A549 (cell line): ENCODE data around the gene ATP8A1. TPM values are rescaled to one million over a fixed set of nuclear protein-coding genes. Genes with fewer than 3 reads are reported as not detected.

Experiments used
- ATAC-seq, 2 experiments: fragments of 200-7000 bp in 1 of 2; fragments of >200 bp in 1 of 2; cut with Nextera tagmentation in 1 of 2; cut with Tn5 transposase in 1 of 2; 3 replicates each; pipeline versions ENCODE4 v1.8.0 to v1.9.1; 2018 to 2020; ENCODE audit warnings: mild to moderate bottlenecking in 1 of 2, moderate library complexity in 1 of 2
- CTCF ChIA-PET: fragments of 300-600 bp; sonication (Branson Sonifier 250); formaldehyde crosslinking; extraction: SDS; loops from one replicate; lab custom pipeline; 2021; ENCODE audit warnings: antibody characterized with exemption, inconsistent platforms; lab: Yijun Ruan, JAX
- POLR2A ChIA-PET: fragments of 350-600 bp; formaldehyde crosslinking; extraction: SDS; loops from one replicate; lab custom pipeline; 2021; ENCODE audit warnings: antibody characterized with exemption, inconsistent platforms; lab: Yijun Ruan, JAX
- DNase-seq, 2 experiments: peaks; one replicate each; pipeline versions ENCODE4 v3.0.0 to v3.0.0-alpha.2; 2011 to 2016; ENCODE audit warnings: low read depth in 1 of 2, low spot score in 1 of 2
- FAIRE-seq: peaks from 2 replicates; lab custom pipeline; 2011; peaks lifted over from hg19 to GRCh38; lab: Jason Lieb, UNC
- H3K27ac ChIP-seq, 2 experiments: fragments of >200 bp; sonication (Bioruptor Twin); formaldehyde crosslinking; 3 replicates each; pipeline ENCODE4 v1.5.1; 2016 to 2017
- H3K4me1 ChIP-seq: fragments of >200 bp; sonication (Bioruptor Twin); formaldehyde crosslinking; 3 replicates; pipeline ENCODE4 v1.6.1; 2016
- H3K4me2 ChIP-seq: fragments of >200 bp; sonication (Bioruptor Twin); formaldehyde crosslinking; 3 replicates; pipeline ENCODE4 v1.6.1; 2016
- H3K4me3 ChIP-seq: fragments of >200 bp; sonication (Bioruptor Twin); formaldehyde crosslinking; 3 replicates; pipeline ENCODE4 v1.5.1; 2016
- H3K9me3 ChIP-seq: fragments of >200 bp; sonication (Bioruptor Twin); formaldehyde crosslinking; 3 replicates; pipeline ENCODE4 v1.6.1; 2016
- CBX2 ChIP-seq: fragments of 200-600 bp; sonication (generic); IDR thresholded peaks from 2 replicates; pipeline ENCODE4 v1.6.1; 2016; ENCODE audit warnings: low read depth, mild to moderate bottlenecking, borderline replicate concordance
- CEBPB ChIP-seq, 2 experiments: fragments of >200 bp in 1 of 2; sonication (Bioruptor Twin) in 1 of 2; formaldehyde crosslinking in 1 of 2; IDR thresholded peaks; 2 replicates each; pipeline ENCODE4 v1.6.1; 2012 to 2016
- CHD4 ChIP-seq: fragments of 200-600 bp; sonication (generic); IDR thresholded peaks from 2 replicates; pipeline ENCODE4 v1.6.1; 2016; ENCODE audit warnings: antibody characterized with exemption, mild to moderate bottlenecking, borderline replicate concordance
- CTCF ChIP-seq: fragments of >200 bp; sonication (Bioruptor Twin); formaldehyde crosslinking; IDR thresholded peaks from 3 replicates; pipeline ENCODE4 v1.5.1; 2016
- E2F6 ChIP-seq: IDR thresholded peaks from 2 replicates; pipeline ENCODE4 v1.6.1; 2012; ENCODE audit warnings: low read depth, borderline replicate concordance
- EP300 ChIP-seq, 2 experiments: fragments of >200 bp; sonication (Bioruptor Twin); formaldehyde crosslinking; IDR thresholded peaks; 2 replicates in 1 of 2; 3 replicates in 1 of 2; pipeline ENCODE4 v1.6.1; 2016 to 2017
- FOSB ChIP-seq: fragments of 250-450 bp; sonication (Bioruptor Pico); IDR thresholded peaks from 2 replicates; pipeline ENCODE4 v1.5.0; 2020; ENCODE audit warnings: mild to moderate bottlenecking, moderate library complexity
- FOSL2 ChIP-seq, 2 experiments: fragments of 450-650 bp in 1 of 2; fragments of >200 bp in 1 of 2; sonication (Bioruptor Twin) in 1 of 2; formaldehyde crosslinking; IDR thresholded peaks; 2 replicates each; pipeline versions ENCODE4 v1.5.0 to v1.6.1; 2016 to 2020; ENCODE audit warnings: mild to moderate bottlenecking in 1 of 2, moderate library complexity in 1 of 2
- HDAC2 ChIP-seq: fragments of 200-600 bp; sonication (generic); IDR thresholded peaks from 2 replicates; pipeline ENCODE4 v1.6.1; 2016
- HEYL ChIP-seq: fragments of 250-450 bp; sonication (Bioruptor Pico); IDR thresholded peaks from 2 replicates; pipeline ENCODE4 v1.8.0; 2021; ENCODE audit warnings: mild to moderate bottlenecking, moderate library complexity
- HOXB13 ChIP-seq: fragments of 250-450 bp; sonication (Bioruptor Pico); IDR thresholded peaks from 2 replicates; pipeline ENCODE4 v1.5.0; 2020; ENCODE audit warnings: low read depth, mild to moderate bottlenecking, moderate library complexity
- HOXB5 ChIP-seq: fragments of 250-450 bp; sonication (Bioruptor Pico); IDR thresholded peaks from 2 replicates; pipeline ENCODE4 v1.5.0; 2020; ENCODE audit warnings: mild to moderate bottlenecking, moderate library complexity
- JUNB ChIP-seq: fragments of >200 bp; sonication (Bioruptor Twin); formaldehyde crosslinking; IDR thresholded peaks from 2 replicates; pipeline ENCODE4 v1.6.1; 2016
- KDM1A ChIP-seq: fragments of 200-600 bp; sonication (generic); IDR thresholded peaks from 2 replicates; pipeline ENCODE4 v1.6.1; 2016; ENCODE audit warnings: low read depth, mild to moderate bottlenecking
- MYC ChIP-seq: IDR thresholded peaks from 2 replicates; pipeline ENCODE4 v1.6.1; 2012; ENCODE audit warnings: mild to moderate bottlenecking, inconsistent platforms, low read length, improper control_type of control experiment, borderline replicate concordance
- NFE2L2 ChIP-seq: fragments of 150-350 bp; conservative IDR thresholded peaks from 2 replicates; pipeline ENCODE4 v1.6.1; 2014; ENCODE audit warnings: low read length
- NPAS2 ChIP-seq: fragments of 250-450 bp; sonication (Bioruptor Pico); IDR thresholded peaks from 2 replicates; pipeline ENCODE4 v1.8.0; 2022; ENCODE audit warnings: mild to moderate bottlenecking, moderate library complexity, borderline replicate concordance
- RAD21 ChIP-seq, 2 experiments: fragments of >200 bp in 1 of 2; sonication (Bioruptor Twin) in 1 of 2; formaldehyde crosslinking in 1 of 2; IDR thresholded peaks in 1 of 2; conservative IDR thresholded peaks in 1 of 2; 2 replicates in 1 of 2; 3 replicates in 1 of 2; pipeline ENCODE4 v1.6.1; 2012 to 2018; ENCODE audit warnings: inconsistent platforms in 1 of 2
- RCOR1 ChIP-seq: fragments of 150-350 bp; IDR thresholded peaks from 2 replicates; pipeline ENCODE4 v1.6.1; 2014; ENCODE audit warnings: antibody characterized with exemption, low read length, low read depth
- RNF2 ChIP-seq: fragments of 200-600 bp; sonication (generic); IDR thresholded peaks from 2 replicates; pipeline ENCODE4 v1.6.1; 2016; ENCODE audit warnings: low read depth, mild to moderate bottlenecking, antibody characterized with exemption, moderate library complexity, borderline replicate concordance
- SREBF2 ChIP-seq: fragments of 450-650 bp; IDR thresholded peaks from 2 replicates; pipeline ENCODE4 v1.6.1; 2014; ENCODE audit warnings: mild to moderate bottlenecking, moderate library complexity
- TP53 ChIP-seq: fragments of 250-450 bp; sonication (Bioruptor Pico); IDR thresholded peaks from 2 replicates; pipeline ENCODE4 v1.5.0; 2021; ENCODE audit warnings: mild to moderate bottlenecking, moderate library complexity
- USF2 ChIP-seq: fragments of 450-650 bp; IDR thresholded peaks from 2 replicates; pipeline ENCODE4 v1.6.1; 2014; ENCODE audit warnings: antibody characterized with exemption
- ZNF302 ChIP-seq: fragments of 250-450 bp; sonication (Bioruptor Pico); IDR thresholded peaks from 2 replicates; pipeline ENCODE4 v1.9.0; 2021; ENCODE audit warnings: inconsistent platforms, mild to moderate bottlenecking, moderate library complexity
- WGBS: methylation state at CpG from one replicate; pipeline ENCODE4 v1.1.6; 2017; ENCODE audit errors: missing lambda C conversion rate; 5-methylcytosine and 5-hydroxymethylcytosine counted together
- polyA plus RNA-seq, 4 experiments: library from polyadenylated mRNA; depleted of rRNA in 3 of 4; stranded (reverse); fragments of >200 nt; fragmentation: RNase III in 1 of 4; extraction: RNeasy Plus Mini Kit Qiagen cat#74134 plus additional on column Dnase treatment in 1 of 4; gene quantifications; 2 replicates in 3 of 4; 3 replicates in 1 of 4; pipeline ENCODE4 v1.2.3, GENCODE V29; 2011 to 2017

The ATP8A1 gene
- polyA plus RNA-seq, 2 of the 4 experiments (the other 2 are of a cell fraction) = 0.06 to 0.25 TPM

GRCh38 chr4:42362591-42362990 is 294.3 kb downstream of the ATP8A1 start:
- TF ChIP-seq CHD4 (no peak), HDAC2 (no peak), FOSB (no peak), RNF2 (no peak), RAD21 (conservative IDR thresholded peaks at IDR 0.05 in 1 of 2, IDR thresholded peaks at IDR 0.05 in 1 of 2) (no peak), NPAS2 (CRISPR knock-in tag) (no peak), TP53 (no peak), RCOR1 (no peak), FOSL2 (IDR thresholded peaks at IDR 0.05) (no peak), FOSL2 (CRISPR knock-in tag; IDR thresholded peaks at IDR 0.05) (no peak), CTCF (no peak), HEYL (CRISPR knock-in tag) (no peak), E2F6 (no peak), CBX2 (no peak), ZNF302 (CRISPR knock-in tag) (no peak), HOXB13 (no peak), MYC (no peak), SREBF2 (no peak), USF2 (no peak)
- no peak overlapping the region for H3K4me2 ChIP-seq
- no peak for ATAC-seq
- no peak for FAIRE-seq
- no peak overlapping the region for H3K4me3 ChIP-seq
- ChIA-PET POLR2A (no interaction called here), CTCF (interaction anchor here (0.6 kb wide), 1 partner anchor 21 kb away, joined by 3 read pairs; no protein-coding TSS in a partner anchor)
- no peaks in the 10 kb centered on the region for H3K4me1 ChIP-seq
- H3K27ac ChIP-seq = no peak overlapping the region
- WGBS = 27% methylated on average over 3 of the region's 3 CpGs
- no peaks in the 10 kb centered on the region for H3K9me3 ChIP-seq
- DNase-seq = no peak

GRCh38 chr4:42361456-42361855 is 295.4 kb downstream of the ATP8A1 start:
- Histone ChIP-seq H3K4me2 (no peak overlapping the region), H3K4me1 (no peaks in the 10 kb centered on the region), H3K27ac (no peak overlapping the region), H3K9me3 (no peaks in the 10 kb centered on the region), H3K4me3 (no peak overlapping the region)
- no peak for DNase-seq
- FAIRE-seq = no peak
- ATAC-seq = no peak
- ChIA-PET CTCF (no interaction called here), POLR2A (no interaction called here)
- WGBS = 47% methylated on average over 5 of the region's 8 CpGs
- TF ChIP-seq CBX2 (no peak), ZNF302 (CRISPR knock-in tag) (no peak), RAD21 (conservative IDR thresholded peaks at IDR 0.05 in 1 of 2, IDR thresholded peaks at IDR 0.05 in 1 of 2) (no peak), JUNB (no peak), EP300 (IDR thresholded peaks at IDR 0.05) (no peak), MYC (no peak), NFE2L2 (no peak), KDM1A (no peak), CEBPB (IDR thresholded peaks at IDR 0.05) (no peak), HOXB5 (CRISPR knock-in tag) (no peak)
